ENCODE data around the gene WWC1.

- no peak for TF ChIP-seq GATA3 (IDR thresholded peaks at IDR 0.05; ENCODE audit: low read depth, low read length)
- no peak for TF ChIP-seq GATA2 (IDR thresholded peaks at IDR 0.05; ENCODE audit: low read depth, low read length)
These were observed 129.0 kb downstream of the WWC1 start for GRCh38 chr5:168420461-168420860.

Measured in SH-SY5Y (cell line).